ENCODE measurements around the gene AGPAT3. TPM values are rescaled to one million over a fixed set of nuclear protein-coding genes. Genes with fewer than 3 reads are reported as not detected.

The AGPAT3 gene
- total RNA-seq, 1 donor from 2014 or later, result 57.7 TPM

DNA sequence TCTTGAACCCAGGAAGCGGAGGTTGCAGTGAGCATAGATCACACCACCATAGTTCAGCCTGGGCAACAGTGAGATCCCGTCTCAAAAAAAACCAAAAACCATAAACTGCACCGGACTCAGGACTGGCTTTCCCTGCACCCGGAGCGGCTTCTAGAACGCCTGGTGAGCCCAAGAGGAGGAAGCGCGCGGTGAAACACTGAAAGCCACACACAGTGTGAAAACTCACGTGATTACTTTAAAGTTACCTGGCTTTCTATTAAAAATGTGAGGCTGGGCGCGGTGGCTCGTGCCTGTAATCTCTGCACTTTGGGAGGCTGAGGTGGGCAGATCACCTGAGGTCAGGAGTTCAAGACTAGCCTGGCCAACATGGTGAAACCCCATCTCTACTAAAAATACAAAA is 140.0 kb downstream of the AGPAT3 start:
- TF ChIP-seq, protein P1, sequence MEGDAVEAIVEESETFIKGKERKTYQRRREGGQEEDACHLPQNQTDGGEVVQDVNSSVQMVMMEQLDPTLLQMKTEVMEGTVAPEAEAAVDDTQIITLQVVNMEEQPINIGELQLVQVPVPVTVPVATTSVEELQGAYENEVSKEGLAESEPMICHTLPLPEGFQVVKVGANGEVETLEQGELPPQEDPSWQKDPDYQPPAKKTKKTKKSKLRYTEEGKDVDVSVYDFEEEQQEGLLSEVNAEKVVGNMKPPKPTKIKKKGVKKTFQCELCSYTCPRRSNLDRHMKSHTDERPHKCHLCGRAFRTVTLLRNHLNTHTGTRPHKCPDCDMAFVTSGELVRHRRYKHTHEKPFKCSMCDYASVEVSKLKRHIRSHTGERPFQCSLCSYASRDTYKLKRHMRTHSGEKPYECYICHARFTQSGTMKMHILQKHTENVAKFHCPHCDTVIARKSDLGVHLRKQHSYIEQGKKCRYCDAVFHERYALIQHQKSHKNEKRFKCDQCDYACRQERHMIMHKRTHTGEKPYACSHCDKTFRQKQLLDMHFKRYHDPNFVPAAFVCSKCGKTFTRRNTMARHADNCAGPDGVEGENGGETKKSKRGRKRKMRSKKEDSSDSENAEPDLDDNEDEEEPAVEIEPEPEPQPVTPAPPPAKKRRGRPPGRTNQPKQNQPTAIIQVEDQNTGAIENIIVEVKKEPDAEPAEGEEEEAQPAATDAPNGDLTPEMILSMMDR (IDR thresholded peaks at IDR 0.05), result no peak
- CTCF ChIA-PET, result no interaction called here
- no peaks in the 10 kb centered on the region for H3K27me3 Mint-ChIP-seq
- H3K36me3 Mint-ChIP-seq (ENCODE audit: low read depth), result peaks cover 2% of the 10 kb centered on the region
- no peak overlapping the region for H3K27ac Mint-ChIP-seq
- no peak for DNase-seq
- intact Hi-C loops (cut with micrococcal nuclease), result no loop called here
- H3K4me3 Mint-ChIP-seq, result no peak overlapping the region
- POLR2A ChIA-PET, result interaction anchor here (2.5 kb wide), 1 partner anchor 9 kb away, joined by 7 read pairs; no protein-coding TSS in a partner anchor
- no peak for ATAC-seq (ENCODE audit: low read depth)
- no peaks in the 10 kb centered on the region for H3K4me1 Mint-ChIP-seq
- H3K9me3 Mint-ChIP-seq, result no peaks in the 10 kb centered on the region

DNA sequence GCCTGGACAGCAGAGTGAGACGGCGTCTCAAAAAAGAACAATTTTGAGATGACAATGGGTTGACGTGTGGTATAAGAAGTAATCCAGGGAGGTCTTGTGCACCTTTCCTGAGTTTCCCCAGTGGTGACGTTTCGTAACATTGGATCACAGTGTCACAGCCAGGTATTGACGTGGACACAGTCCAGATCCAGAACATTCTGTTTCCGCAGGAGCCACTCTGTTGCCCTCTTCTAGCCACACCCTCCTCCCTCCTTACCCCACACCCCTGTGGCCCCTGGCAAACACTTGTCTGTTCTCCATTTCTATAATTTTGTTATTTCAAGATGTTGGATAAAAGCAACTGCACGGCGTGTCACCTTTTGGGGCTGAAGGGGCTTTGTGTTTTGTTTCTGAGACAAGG is 140.6 kb downstream of the AGPAT3 start:
- Mint-ChIP-seq H3K27ac (no peak overlapping the region), H3K9me3 (no peaks in the 10 kb centered on the region), H3K4me3 (no peak overlapping the region), H3K27me3 (no peaks in the 10 kb centered on the region), H3K4me1 (no peaks in the 10 kb centered on the region), H3K36me3 (ENCODE audit: low read depth) (peaks cover 2% of the 10 kb centered on the region)
- intact Hi-C loops (cut with micrococcal nuclease), result no loop called here
- no peak for DNase-seq
- ChIA-PET CTCF (no interaction called here), POLR2A (no interaction called here)
- TF ChIP-seq, protein P1 (IDR thresholded peaks at IDR 0.05), result no peak
- ATAC-seq (ENCODE audit: low read depth), result no peak

DNA sequence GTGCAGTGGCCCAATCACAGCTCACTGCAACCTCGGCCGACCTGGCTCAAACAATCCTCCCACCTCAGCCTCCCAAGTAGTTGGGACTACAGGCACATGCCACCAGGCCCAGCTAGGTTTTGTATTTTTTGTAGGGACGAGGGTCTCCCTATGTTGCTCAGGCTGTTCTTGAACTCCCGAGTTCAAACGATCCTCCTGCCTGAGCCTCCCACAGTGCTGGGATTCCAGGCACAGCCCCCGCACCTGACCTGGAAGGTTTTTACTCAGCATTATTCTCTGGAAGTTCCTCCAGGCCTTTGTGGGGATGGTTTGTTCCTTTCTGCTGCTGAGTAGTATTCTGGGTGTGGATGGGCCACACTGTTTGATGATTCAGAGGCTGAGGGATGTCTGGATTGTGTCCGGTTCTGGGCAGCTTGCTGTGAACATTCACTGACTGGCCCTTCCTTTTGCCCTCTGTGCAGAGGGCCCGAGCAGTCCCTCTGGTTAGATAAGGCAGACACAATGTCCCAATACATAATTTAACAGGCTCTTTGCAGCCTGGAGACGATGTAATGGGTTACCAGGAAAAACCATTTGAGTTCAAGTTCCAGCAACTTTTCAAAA is 141.1 kb downstream of the AGPAT3 start:
- Mint-ChIP-seq H3K27me3 (no peaks in the 10 kb centered on the region), H3K36me3 (ENCODE audit: low read depth) (peaks cover 2% of the 10 kb centered on the region), H3K4me3 (no peak overlapping the region), H3K27ac (no peak overlapping the region), H3K4me1 (peaks cover 2% of the 10 kb centered on the region), H3K9me3 (no peaks in the 10 kb centered on the region)
- intact Hi-C loops (cut with micrococcal nuclease), result no loop called here
- TF ChIP-seq, protein P1 (IDR thresholded peaks at IDR 0.05), result no peak
- CTCF ChIA-PET, result no interaction called here
- DNase-seq (no peak), ATAC-seq (ENCODE audit: low read depth) (no peak)
- POLR2A ChIA-PET, result no interaction called here

DNA sequence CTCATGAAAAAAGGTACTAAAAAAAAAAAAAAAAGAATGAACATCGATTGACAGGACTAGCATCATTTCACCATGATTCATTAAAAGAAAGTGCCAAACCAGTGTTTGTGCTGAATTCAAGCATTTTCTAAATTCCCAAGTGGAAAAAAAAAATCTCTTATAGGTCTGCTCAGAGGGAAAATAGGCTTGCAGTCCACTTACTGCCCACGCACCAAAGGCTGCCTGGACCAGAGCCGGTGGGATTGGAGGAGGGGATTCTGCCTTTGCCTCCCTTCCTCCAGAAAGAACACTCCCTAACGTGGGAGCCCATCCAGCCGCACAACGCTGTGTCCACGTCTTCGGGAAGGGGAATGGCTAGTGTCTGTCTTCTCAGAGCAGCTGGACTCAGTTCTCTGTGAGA is 141.6 kb downstream of the AGPAT3 start:
- intact Hi-C loops (cut with micrococcal nuclease), result no loop called here

DNA sequence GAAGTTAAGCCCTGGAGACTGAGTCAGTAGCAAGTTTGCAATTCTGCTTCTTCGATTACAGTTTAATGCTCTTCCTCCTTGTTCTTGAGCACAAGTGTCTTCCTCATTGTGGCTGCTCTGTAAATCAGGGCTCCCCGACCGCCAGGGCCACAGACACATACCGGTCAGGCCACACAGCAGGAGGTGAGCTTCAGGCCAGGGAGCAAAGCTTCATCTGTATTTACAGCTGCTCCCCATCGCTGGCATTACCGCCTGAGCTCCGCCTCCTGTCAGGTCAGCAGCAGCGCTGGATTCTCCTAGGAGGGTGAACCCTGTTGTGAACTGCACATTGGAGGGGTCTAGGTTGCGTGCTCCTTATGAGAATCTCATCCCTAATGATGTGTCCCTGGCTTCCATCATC is 145.4 kb downstream of the AGPAT3 start:
- POLR2A ChIA-PET, result no interaction called here
- ATAC-seq (ENCODE audit: low read depth), result no peak
- intact Hi-C loops (cut with micrococcal nuclease), result no loop called here
- TF ChIP-seq, protein P1 (IDR thresholded peaks at IDR 0.05), result no peak
- H3K27ac Mint-ChIP-seq, result no peak overlapping the region
- H3K4me1 Mint-ChIP-seq, result peaks cover 28% of the 10 kb centered on the region
- H3K36me3 Mint-ChIP-seq (ENCODE audit: low read depth), result peaks cover 10% of the 10 kb centered on the region
- DNase-seq, result no peak
- CTCF ChIA-PET, result no interaction called here
- H3K27me3 Mint-ChIP-seq, result no peaks in the 10 kb centered on the region
- H3K9me3 Mint-ChIP-seq, result no peaks in the 10 kb centered on the region
- no peak overlapping the region for H3K4me3 Mint-ChIP-seq

More for the DNA sequence above, 141.6 kb downstream of the AGPAT3 start:
- TF ChIP-seq, protein P1 (IDR thresholded peaks at IDR 0.05), result no peak
- H3K27ac Mint-ChIP-seq, result no peak overlapping the region
- H3K27me3 Mint-ChIP-seq, result no peaks in the 10 kb centered on the region
- ATAC-seq (ENCODE audit: low read depth) (no peak), DNase-seq (no peak)
- H3K9me3 Mint-ChIP-seq, result no peaks in the 10 kb centered on the region
- ChIA-PET POLR2A (no interaction called here), CTCF (no interaction called here)
- peaks cover 5% of the 10 kb centered on the region for H3K4me1 Mint-ChIP-seq
- peaks cover 2% of the 10 kb centered on the region for H3K36me3 Mint-ChIP-seq (ENCODE audit: low read depth)
- no peak overlapping the region for H3K4me3 Mint-ChIP-seq

Measured in activated B cell treated with CpG ODN at 0.5 μM for 24 hours (primary cell).